SU-DHL-6 (cell line): Measurements from ENCODE around the gene APPL1.

Source experiments
- H2AFZ ChIP-seq: fragments of 200-600 bp; sonication (generic); 2 replicates; pipeline ENCODE4 v1.6.1; 2014; ENCODE audit warnings: low read depth, mild to moderate bottlenecking, moderate library complexity, mixed read lengths, antibody characterized with exemption, low read length; ENCODE audit not compliant: severe bottlenecking
- H3F3A ChIP-seq: fragments of 200-600 bp; shearing (Covaris generic); 2 replicates; pipeline ENCODE4 v1.6.0; 2016; ENCODE audit warnings: antibody characterized with exemption, mild to moderate bottlenecking; ENCODE audit not compliant: insufficient read depth
- H3K27ac ChIP-seq: fragments of 200-600 bp; sonication (generic); 2 replicates; pipeline ENCODE4 v1.5.1; 2016; ENCODE audit warnings: low read depth, mild to moderate bottlenecking, low read length, moderate library complexity, mixed read lengths
- H3K27me3 ChIP-seq: fragments of 200-600 bp; sonication (generic), shearing (Covaris generic); 2 replicates; pipeline ENCODE4 v1.6.0; 2014; ENCODE audit warnings: mild to moderate bottlenecking, low read length
- H3K36me3 ChIP-seq: fragments of 200-600 bp; sonication (generic); 2 replicates; pipeline ENCODE4 v1.6.1; 2014; ENCODE audit warnings: mild to moderate bottlenecking, low read length, mixed read lengths
- H3K4me2 ChIP-seq: fragments of 300-600, 200-600 bp; shearing (Covaris generic), sonication (generic); 2 replicates; pipeline ENCODE4 v1.6.0; 2014; ENCODE audit warnings: low read length, low read depth, mild to moderate bottlenecking; ENCODE audit not compliant: poor library complexity, severe bottlenecking
- H3K4me3 ChIP-seq: fragments of 200-600 bp; sonication (generic); 2 replicates; pipeline ENCODE4 v1.5.1; 2014; ENCODE audit warnings: antibody characterized with exemption, low read length, mild to moderate bottlenecking, mixed read lengths; ENCODE audit not compliant: insufficient read depth, poor library complexity, severe bottlenecking
- H3K79me2 ChIP-seq: fragments of 200-600 bp; sonication (generic); 2 replicates; pipeline ENCODE4 v1.6.1; 2014; ENCODE audit warnings: mild to moderate bottlenecking, low read length, moderate library complexity; ENCODE audit not compliant: insufficient read depth
- H3K9ac ChIP-seq: fragments of 200-600 bp; sonication (generic); 2 replicates; pipeline ENCODE4 v1.7.0; 2014; ENCODE audit warnings: mild to moderate bottlenecking, low read length
- H3K9me2 ChIP-seq: fragments of 200-600 bp; sonication (generic); replicated peaks from 2 replicates; pipeline ENCODE4 v1.6.1; 2014; ENCODE audit warnings: low read length; ENCODE audit not compliant: insufficient read depth
- H3K9me3 ChIP-seq: fragments of 200-600 bp; sonication (generic); 2 replicates; pipeline ENCODE4 v1.6.1; 2014; ENCODE audit warnings: low read length, mixed read lengths; ENCODE audit not compliant: insufficient read depth
- H4K20me1 ChIP-seq: fragments of 200-600 bp; sonication (generic); 2 replicates; pipeline ENCODE4 v1.6.1; 2014; ENCODE audit warnings: low read depth, mild to moderate bottlenecking, antibody characterized with exemption, low read length, moderate library complexity, mixed read lengths
- CTCF ChIP-seq: fragments of 200-600 bp; sonication (generic); IDR thresholded peaks from one replicate; pipeline ENCODE4 v1.5.1; 2017; ENCODE audit warnings: antibody characterized with exemption, mild to moderate bottlenecking, low read length, moderate library complexity; ENCODE audit not compliant: insufficient read depth, poor library complexity, severe bottlenecking
- EZH2phosphoT487 ChIP-seq: fragments of 200-600 bp; sonication (generic), shearing (Covaris generic); conservative IDR thresholded peaks from 2 replicates; pipeline ENCODE4 v1.6.1; 2018; ENCODE audit warnings: mild to moderate bottlenecking, antibody characterized with exemption, low read length, moderate library complexity, mixed read lengths

Gene APPL1

GRCh38 chr3:57309769-57310360 lies 82.3 kb downstream of the APPL1 start:
- Histone ChIP-seq H3K27ac (no peak overlapping the region), H3K36me3 (no peaks in the 10 kb centered on the region), H4K20me1 (no peaks in the 10 kb centered on the region), H3K27me3 (no peaks in the 10 kb centered on the region), H3K9me2 (no peaks in the 10 kb centered on the region), H3K9me3 (no peaks in the 10 kb centered on the region), H3K4me2 (no peak overlapping the region), H3K4me3 (no peak overlapping the region), H3F3A (no peaks in the 10 kb centered on the region), H3K9ac (no peak overlapping the region), H3K79me2 (no peaks in the 10 kb centered on the region), H2AFZ (no peak overlapping the region)
- TF ChIP-seq EZH2phosphoT487, result no peak
- no peak for TF ChIP-seq CTCF

DNA sequence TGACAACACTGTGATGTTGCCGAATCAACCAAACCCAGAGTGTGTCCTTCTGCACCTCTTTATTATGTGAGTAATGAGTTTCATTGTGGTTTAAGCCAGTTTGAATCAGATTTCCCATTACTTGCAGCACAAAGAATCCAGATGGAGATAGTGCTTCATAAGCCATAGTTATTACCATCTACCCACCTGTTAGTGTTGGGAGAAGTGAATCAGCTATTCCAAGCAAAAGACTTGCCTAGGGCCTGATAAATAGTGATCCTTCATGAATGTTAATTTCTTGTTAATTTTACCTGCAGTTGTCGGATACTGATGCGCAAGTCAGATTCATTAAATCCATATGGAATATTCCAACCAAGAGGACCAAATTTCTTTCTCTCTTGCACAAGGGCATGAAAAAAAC lies 86.7 kb downstream of the APPL1 start:
- H3K9me2 ChIP-seq, result no peaks in the 10 kb centered on the region
- H3K9me3 ChIP-seq, result no peaks in the 10 kb centered on the region
- no peak overlapping the region for H2AFZ ChIP-seq
- H3K27me3 ChIP-seq, result no peaks in the 10 kb centered on the region
- peaks cover 5% of the 10 kb centered on the region; the same call in 1 of the 2 replicates for H3K36me3 ChIP-seq
- no peak overlapping the region for H3K4me2 ChIP-seq
- H3K79me2 ChIP-seq, result no peaks in the 10 kb centered on the region
- no peak overlapping the region for H3K4me3 ChIP-seq
- H3K27ac ChIP-seq, result no peak overlapping the region
- H4K20me1 ChIP-seq, result no peaks in the 10 kb centered on the region
- H3F3A ChIP-seq, result no peaks in the 10 kb centered on the region
- TF ChIP-seq CTCF (no peak), EZH2phosphoT487 (no peak)
- H3K9ac ChIP-seq, result no peak overlapping the region
